ENCODE measurements around the gene PARVG.

The PARVG gene

DNA sequence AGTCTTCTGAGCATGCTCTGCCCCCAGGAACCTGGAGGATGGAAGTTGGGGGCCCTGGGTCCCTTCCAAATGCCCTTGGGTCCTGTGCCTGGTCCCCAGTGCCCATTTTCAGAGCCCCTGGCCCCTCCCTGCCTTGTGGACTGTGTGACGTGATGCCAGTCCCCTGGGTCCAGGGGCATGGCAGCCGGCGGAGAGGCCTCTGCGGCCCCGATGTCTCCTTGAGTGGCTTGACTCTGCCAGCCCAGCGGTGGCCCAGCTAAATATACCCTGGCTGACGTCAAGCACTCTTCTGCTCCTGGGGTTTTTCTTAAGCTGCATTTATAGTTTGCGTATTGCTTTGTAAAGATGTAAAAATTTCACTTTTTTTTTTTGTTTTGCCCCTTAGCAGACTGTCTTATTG is 35.2 kb upstream of the PARVG start:
- TF ChIP-seq, protein P1, sequence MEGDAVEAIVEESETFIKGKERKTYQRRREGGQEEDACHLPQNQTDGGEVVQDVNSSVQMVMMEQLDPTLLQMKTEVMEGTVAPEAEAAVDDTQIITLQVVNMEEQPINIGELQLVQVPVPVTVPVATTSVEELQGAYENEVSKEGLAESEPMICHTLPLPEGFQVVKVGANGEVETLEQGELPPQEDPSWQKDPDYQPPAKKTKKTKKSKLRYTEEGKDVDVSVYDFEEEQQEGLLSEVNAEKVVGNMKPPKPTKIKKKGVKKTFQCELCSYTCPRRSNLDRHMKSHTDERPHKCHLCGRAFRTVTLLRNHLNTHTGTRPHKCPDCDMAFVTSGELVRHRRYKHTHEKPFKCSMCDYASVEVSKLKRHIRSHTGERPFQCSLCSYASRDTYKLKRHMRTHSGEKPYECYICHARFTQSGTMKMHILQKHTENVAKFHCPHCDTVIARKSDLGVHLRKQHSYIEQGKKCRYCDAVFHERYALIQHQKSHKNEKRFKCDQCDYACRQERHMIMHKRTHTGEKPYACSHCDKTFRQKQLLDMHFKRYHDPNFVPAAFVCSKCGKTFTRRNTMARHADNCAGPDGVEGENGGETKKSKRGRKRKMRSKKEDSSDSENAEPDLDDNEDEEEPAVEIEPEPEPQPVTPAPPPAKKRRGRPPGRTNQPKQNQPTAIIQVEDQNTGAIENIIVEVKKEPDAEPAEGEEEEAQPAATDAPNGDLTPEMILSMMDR (IDR thresholded peaks at IDR 0.05): no peak
- Histone ChIP-seq H3K9ac (no peak overlapping the region), H3K36me3 (ENCODE audit: control insufficient read depth, insufficient read depth, low read length) (no peaks in the 10 kb centered on the region), H3K4me2 (ENCODE audit: low read length) (no peak overlapping the region), H3K79me2 (no peaks in the 10 kb centered on the region), H2AFZ (no peak overlapping the region), H3K27ac (no peak overlapping the region), H3K9me3 (ENCODE audit: control insufficient read depth, low read length) (no peaks in the 10 kb centered on the region), H3K27me3 (ENCODE audit: control insufficient read depth, insufficient read depth, low read length) (no peaks in the 10 kb centered on the region), H3K4me3 (ENCODE audit: low read depth, low read length) (no peak overlapping the region), H3K4me1 (no peaks in the 10 kb centered on the region)

DNA sequence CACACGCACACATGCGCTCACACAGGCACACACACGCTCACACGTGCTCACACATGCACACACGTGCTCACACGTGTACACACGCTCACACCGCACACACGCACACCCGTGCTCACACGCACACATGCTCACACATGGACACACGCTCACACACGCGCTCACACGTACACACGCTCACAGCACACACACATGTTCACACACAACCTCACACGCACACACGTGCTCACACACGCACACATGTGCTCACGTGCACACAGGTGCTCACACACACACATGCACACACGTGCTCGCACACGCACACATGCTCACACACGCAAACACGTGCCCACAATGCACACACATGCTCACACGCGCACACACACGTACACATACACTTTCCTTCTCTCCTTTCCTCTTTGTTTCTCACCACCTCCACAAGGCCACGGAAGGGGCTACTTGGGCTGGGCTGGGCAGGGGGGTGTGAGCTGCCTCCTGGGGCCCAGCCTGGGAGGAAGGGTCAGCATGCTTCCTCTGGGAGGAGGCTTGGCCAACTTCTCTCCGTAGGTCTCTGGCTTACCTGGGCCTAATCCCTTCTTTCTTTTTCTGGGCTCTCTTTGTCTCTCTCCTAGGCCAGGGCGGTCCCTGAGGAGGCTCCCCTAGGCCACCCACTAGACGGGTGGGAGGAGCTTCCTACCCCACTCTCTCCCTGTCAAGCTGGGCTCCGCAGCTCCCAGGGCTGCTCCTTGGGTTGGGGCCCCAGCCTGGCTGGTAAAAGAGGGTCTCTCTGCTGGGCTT is 34.5 kb upstream of the PARVG start:
- Histone ChIP-seq H3K4me1 (no peaks in the 10 kb centered on the region), H3K36me3 (ENCODE audit: control insufficient read depth, insufficient read depth, low read length) (no peaks in the 10 kb centered on the region), H3K27ac (no peak overlapping the region), H3K4me3 (ENCODE audit: low read depth, low read length) (no peak overlapping the region), H3K4me2 (ENCODE audit: low read length) (no peak overlapping the region), H2AFZ (no peak overlapping the region), H3K79me2 (no peaks in the 10 kb centered on the region), H3K9me3 (ENCODE audit: control insufficient read depth, low read length) (no peaks in the 10 kb centered on the region), H3K9ac (no peak overlapping the region), H3K27me3 (ENCODE audit: control insufficient read depth, insufficient read depth, low read length) (no peaks in the 10 kb centered on the region)
- TF ChIP-seq, protein P1 (IDR thresholded peaks at IDR 0.05): no peak

DNA sequence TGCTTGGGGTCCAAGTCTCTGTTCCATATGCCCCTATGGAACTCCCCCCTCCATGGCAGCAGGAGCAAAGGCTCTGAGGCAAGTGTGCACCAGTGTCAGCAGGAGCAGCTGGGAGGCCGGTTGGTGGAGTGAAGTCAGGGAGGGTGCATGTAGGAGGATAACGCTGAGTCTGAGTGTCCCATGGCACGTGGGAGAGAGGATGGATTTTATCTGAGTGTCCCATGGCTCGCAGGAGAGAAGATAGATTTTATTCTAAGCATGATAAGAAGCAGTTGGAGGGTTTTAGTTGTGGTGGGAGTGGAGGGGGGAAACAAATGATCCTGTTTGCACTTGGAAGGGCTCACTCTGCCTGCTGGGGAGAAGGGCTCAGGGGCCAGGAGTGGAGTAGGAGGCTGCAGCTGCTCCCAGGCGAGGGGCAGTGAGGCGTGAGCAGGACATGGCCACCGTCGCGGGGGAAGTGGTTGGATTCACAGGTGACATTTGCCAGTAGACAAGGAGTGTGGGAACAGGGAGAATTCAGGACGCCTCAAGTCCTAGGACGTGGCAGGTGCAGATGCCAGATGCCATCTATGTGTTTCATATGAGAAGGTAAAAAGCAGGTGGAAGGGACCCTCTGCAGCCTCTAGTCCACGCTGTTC is 33.6 kb upstream of the PARVG start:
- H3K27ac ChIP-seq: no peak overlapping the region
- no peak overlapping the region for H3K4me2 ChIP-seq (ENCODE audit: low read length)
- no peak overlapping the region for H2AFZ ChIP-seq
- H3K36me3 ChIP-seq (ENCODE audit: control insufficient read depth, insufficient read depth, low read length): no peaks in the 10 kb centered on the region
- no peaks in the 10 kb centered on the region for H3K79me2 ChIP-seq
- H3K9me3 ChIP-seq (ENCODE audit: control insufficient read depth, low read length): no peaks in the 10 kb centered on the region
- TF ChIP-seq, protein P1 (IDR thresholded peaks at IDR 0.05): no peak
- no peaks in the 10 kb centered on the region for H3K27me3 ChIP-seq (ENCODE audit: control insufficient read depth, insufficient read depth, low read length)
- no peaks in the 10 kb centered on the region for H3K4me1 ChIP-seq
- no peak overlapping the region for H3K4me3 ChIP-seq (ENCODE audit: low read depth, low read length)
- no peak overlapping the region for H3K9ac ChIP-seq

DNA sequence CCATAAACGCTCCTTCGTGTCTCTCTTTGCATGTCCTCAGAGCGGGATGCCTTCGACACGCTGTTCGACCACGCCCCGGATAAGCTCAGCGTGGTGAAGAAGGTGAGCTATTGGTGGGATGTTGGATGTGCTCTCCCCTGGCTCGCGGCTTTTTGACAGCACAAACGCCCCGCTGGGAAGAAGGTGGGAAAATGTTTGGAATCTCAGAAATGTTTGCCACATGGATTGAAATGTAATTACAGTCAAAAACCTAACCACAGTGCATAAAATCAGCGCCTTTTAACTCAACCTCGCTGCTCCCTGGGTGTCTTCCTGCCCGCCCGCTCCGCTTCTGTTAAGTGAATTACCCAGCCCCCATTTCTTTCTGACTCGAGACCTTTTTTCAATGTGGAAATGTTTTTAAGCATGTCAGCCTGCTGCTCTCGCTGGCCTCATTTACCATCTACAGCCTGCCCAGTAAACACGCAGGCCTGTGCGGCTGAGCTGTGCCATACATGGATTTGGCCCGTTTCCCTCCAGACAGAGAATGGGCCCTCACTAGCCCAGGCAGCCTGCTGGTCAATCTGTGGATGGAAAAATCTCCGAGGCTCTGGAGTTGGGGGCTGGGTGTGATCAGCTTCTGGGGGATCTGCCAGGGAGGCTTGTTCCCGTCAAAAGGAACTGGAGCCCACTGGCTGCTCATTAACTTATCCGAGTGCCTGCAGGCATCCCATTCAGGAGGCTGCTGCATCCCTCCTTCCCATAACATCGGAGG is 32.7 kb upstream of the PARVG start:
- no peak overlapping the region for H3K4me2 ChIP-seq (ENCODE audit: low read length)
- H3K36me3 ChIP-seq (ENCODE audit: control insufficient read depth, insufficient read depth, low read length): no peaks in the 10 kb centered on the region
- H3K79me2 ChIP-seq: no peaks in the 10 kb centered on the region
- no peaks in the 10 kb centered on the region for H3K9me3 ChIP-seq (ENCODE audit: control insufficient read depth, low read length)
- no peak overlapping the region for H3K27ac ChIP-seq
- no peaks in the 10 kb centered on the region for H3K4me1 ChIP-seq
- TF ChIP-seq, protein P1 (IDR thresholded peaks at IDR 0.05): no peak
- H3K27me3 ChIP-seq (ENCODE audit: control insufficient read depth, insufficient read depth, low read length): no peaks in the 10 kb centered on the region
- no peak overlapping the region for H3K9ac ChIP-seq
- no peak overlapping the region for H2AFZ ChIP-seq
- H3K4me3 ChIP-seq (ENCODE audit: low read depth, low read length): no peak overlapping the region

Measured in parathyroid adenoma (tissue), 2 donors.